Liver (tissue), 3 donors: Measurements from ENCODE around the gene EGLN2.

Experiments
- EGR1 ChIP-seq, 2 donors: IDR thresholded peaks; 2 replicates each; pipeline ENCODE4 v1.6.1; 2016 to 2018; ENCODE audit warnings: antibody characterized with exemption in 2 of 2, low read depth in 2 of 2
- GABPA ChIP-seq, 2 donors: IDR thresholded peaks in 1 of 2; conservative IDR thresholded peaks in 1 of 2; 2 replicates each; pipeline ENCODE4 v1.6.1; 2016; ENCODE audit warnings: antibody characterized with exemption in 2 of 2, mild to moderate bottlenecking in 1 of 2, moderate library complexity in 1 of 2
- JUND ChIP-seq, 2 donors: IDR thresholded peaks; 2 replicates each; pipeline ENCODE4 v1.6.1; 2016; ENCODE audit warnings: antibody characterized with exemption in 2 of 2
- RAD21 ChIP-seq, 2 donors: IDR thresholded peaks; 2 replicates each; pipeline ENCODE4 v1.6.1; 2016; ENCODE audit warnings: antibody characterized with exemption in 2 of 2, mild to moderate bottlenecking in 2 of 2
- SP1 ChIP-seq: IDR thresholded peaks from 2 replicates; pipeline ENCODE4 v1.6.1; 2018; ENCODE audit warnings: antibody characterized with exemption, mild to moderate bottlenecking
- TF ChIP-seq, protein P1 (sequence below): fragments of 150-350 bp; IDR thresholded peaks from 2 replicates; pipeline ENCODE4 v1.5.1; 2017; ENCODE audit warnings: improper control_type of control experiment, low read depth, low read length; ENCODE audit not compliant: missing input control
- TF ChIP-seq, protein P2 (sequence below): IDR thresholded peaks from 2 replicates; pipeline ENCODE4 v1.6.1; 2016; ENCODE audit warnings: antibody characterized with exemption, mild to moderate bottlenecking
- TF ChIP-seq, protein P3 (sequence below): IDR thresholded peaks from 2 replicates; pipeline ENCODE4 v1.6.1; 2016; ENCODE audit warnings: antibody characterized with exemption
- TF ChIP-seq, protein P4 (sequence below): IDR thresholded peaks from 2 replicates; pipeline ENCODE4 v1.6.1; 2016; ENCODE audit warnings: antibody characterized with exemption
- TF ChIP-seq, protein P5 (sequence below): IDR thresholded peaks from 2 replicates; pipeline ENCODE4 v1.6.1; 2016; ENCODE audit warnings: antibody characterized with exemption
- donor health status: healthy.
- donor health status: healthy.

GRCh38 chr19:40811478-40812341 is 12.7 kb downstream of the EGLN2 start:
- TF ChIP-seq, protein P1, sequence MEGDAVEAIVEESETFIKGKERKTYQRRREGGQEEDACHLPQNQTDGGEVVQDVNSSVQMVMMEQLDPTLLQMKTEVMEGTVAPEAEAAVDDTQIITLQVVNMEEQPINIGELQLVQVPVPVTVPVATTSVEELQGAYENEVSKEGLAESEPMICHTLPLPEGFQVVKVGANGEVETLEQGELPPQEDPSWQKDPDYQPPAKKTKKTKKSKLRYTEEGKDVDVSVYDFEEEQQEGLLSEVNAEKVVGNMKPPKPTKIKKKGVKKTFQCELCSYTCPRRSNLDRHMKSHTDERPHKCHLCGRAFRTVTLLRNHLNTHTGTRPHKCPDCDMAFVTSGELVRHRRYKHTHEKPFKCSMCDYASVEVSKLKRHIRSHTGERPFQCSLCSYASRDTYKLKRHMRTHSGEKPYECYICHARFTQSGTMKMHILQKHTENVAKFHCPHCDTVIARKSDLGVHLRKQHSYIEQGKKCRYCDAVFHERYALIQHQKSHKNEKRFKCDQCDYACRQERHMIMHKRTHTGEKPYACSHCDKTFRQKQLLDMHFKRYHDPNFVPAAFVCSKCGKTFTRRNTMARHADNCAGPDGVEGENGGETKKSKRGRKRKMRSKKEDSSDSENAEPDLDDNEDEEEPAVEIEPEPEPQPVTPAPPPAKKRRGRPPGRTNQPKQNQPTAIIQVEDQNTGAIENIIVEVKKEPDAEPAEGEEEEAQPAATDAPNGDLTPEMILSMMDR = no peak
- TF ChIP-seq GABPA (IDR thresholded peaks at IDR 0.05 in 1 of 2, conservative IDR thresholded peaks at IDR 0.05 in 1 of 2) (no peak), RAD21 (IDR thresholded peaks at IDR 0.05) (no peak), JUND (IDR thresholded peaks at IDR 0.05) (no peak), EGR1 (IDR thresholded peaks at IDR 0.05; ENCODE audit: low read depth in 2 of 2) (no peak), SP1 (no peak)
- TF ChIP-seq, protein P2, sequence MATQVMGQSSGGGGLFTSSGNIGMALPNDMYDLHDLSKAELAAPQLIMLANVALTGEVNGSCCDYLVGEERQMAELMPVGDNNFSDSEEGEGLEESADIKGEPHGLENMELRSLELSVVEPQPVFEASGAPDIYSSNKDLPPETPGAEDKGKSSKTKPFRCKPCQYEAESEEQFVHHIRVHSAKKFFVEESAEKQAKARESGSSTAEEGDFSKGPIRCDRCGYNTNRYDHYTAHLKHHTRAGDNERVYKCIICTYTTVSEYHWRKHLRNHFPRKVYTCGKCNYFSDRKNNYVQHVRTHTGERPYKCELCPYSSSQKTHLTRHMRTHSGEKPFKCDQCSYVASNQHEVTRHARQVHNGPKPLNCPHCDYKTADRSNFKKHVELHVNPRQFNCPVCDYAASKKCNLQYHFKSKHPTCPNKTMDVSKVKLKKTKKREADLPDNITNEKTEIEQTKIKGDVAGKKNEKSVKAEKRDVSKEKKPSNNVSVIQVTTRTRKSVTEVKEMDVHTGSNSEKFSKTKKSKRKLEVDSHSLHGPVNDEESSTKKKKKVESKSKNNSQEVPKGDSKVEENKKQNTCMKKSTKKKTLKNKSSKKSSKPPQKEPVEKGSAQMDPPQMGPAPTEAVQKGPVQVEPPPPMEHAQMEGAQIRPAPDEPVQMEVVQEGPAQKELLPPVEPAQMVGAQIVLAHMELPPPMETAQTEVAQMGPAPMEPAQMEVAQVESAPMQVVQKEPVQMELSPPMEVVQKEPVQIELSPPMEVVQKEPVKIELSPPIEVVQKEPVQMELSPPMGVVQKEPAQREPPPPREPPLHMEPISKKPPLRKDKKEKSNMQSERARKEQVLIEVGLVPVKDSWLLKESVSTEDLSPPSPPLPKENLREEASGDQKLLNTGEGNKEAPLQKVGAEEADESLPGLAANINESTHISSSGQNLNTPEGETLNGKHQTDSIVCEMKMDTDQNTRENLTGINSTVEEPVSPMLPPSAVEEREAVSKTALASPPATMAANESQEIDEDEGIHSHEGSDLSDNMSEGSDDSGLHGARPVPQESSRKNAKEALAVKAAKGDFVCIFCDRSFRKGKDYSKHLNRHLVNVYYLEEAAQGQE = no peak
- TF ChIP-seq, protein P3, sequence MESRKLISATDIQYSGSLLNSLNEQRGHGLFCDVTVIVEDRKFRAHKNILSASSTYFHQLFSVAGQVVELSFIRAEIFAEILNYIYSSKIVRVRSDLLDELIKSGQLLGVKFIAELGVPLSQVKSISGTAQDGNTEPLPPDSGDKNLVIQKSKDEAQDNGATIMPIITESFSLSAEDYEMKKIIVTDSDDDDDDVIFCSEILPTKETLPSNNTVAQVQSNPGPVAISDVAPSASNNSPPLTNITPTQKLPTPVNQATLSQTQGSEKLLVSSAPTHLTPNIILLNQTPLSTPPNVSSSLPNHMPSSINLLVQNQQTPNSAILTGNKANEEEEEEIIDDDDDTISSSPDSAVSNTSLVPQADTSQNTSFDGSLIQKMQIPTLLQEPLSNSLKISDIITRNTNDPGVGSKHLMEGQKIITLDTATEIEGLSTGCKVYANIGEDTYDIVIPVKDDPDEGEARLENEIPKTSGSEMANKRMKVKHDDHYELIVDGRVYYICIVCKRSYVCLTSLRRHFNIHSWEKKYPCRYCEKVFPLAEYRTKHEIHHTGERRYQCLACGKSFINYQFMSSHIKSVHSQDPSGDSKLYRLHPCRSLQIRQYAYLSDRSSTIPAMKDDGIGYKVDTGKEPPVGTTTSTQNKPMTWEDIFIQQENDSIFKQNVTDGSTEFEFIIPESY = no peak
- TF ChIP-seq, protein P4, sequence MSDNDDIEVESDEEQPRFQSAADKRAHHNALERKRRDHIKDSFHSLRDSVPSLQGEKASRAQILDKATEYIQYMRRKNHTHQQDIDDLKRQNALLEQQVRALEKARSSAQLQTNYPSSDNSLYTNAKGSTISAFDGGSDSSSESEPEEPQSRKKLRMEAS = no peak
- TF ChIP-seq, protein P5, sequence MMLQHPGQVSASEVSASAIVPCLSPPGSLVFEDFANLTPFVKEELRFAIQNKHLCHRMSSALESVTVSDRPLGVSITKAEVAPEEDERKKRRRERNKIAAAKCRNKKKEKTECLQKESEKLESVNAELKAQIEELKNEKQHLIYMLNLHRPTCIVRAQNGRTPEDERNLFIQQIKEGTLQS = no peak
